ENCODE results near the gene PTAFR.

Gene PTAFR

DNA sequence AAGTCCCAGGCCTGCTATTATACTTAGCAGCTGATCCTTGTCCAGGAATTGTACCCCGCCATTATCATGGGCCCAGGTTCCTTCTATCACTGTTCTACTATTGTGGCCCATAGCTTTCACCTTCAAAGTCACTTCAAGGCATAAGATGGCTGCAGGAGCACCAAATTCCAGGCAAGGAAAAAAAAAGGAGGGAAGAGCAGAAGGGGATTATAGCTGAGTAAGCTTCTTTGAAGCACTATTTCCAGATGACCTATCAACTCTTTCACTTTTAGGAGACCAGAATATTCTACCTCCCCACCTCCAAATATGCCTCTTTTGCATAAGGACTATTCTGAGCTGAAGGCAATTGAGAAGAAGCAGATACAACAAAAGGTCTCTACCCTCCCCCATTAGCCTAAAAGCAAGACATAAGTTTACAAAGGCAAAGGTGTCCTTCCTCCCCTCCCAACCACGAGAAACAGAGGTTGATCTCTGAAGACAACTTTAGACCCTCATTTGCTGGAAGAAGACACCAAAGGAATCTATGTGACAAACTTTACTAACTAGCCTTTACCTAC, 41.8 kb downstream of the PTAFR start:
- H3K79me2 ChIP-seq (ENCODE audit: insufficient read depth, low read depth), result no peaks in the 10 kb centered on the region
- no peaks in the 10 kb centered on the region for H4K20me1 ChIP-seq (ENCODE audit: insufficient read depth)
- TF ChIP-seq, protein P1, sequence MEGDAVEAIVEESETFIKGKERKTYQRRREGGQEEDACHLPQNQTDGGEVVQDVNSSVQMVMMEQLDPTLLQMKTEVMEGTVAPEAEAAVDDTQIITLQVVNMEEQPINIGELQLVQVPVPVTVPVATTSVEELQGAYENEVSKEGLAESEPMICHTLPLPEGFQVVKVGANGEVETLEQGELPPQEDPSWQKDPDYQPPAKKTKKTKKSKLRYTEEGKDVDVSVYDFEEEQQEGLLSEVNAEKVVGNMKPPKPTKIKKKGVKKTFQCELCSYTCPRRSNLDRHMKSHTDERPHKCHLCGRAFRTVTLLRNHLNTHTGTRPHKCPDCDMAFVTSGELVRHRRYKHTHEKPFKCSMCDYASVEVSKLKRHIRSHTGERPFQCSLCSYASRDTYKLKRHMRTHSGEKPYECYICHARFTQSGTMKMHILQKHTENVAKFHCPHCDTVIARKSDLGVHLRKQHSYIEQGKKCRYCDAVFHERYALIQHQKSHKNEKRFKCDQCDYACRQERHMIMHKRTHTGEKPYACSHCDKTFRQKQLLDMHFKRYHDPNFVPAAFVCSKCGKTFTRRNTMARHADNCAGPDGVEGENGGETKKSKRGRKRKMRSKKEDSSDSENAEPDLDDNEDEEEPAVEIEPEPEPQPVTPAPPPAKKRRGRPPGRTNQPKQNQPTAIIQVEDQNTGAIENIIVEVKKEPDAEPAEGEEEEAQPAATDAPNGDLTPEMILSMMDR (conservative IDR thresholded peaks at IDR 0.05; ENCODE audit: low read depth, low read length), result no peak
- no peak overlapping the region for H3K4me3 ChIP-seq (IDR thresholded peaks at IDR 0.05; ENCODE audit: insufficient read depth, low read depth, low read length)
- no peak overlapping the region for H3K27ac ChIP-seq
- H3K4me2 ChIP-seq, result no peak overlapping the region
- peaks cover 9% of the 10 kb centered on the region for H3K4me1 ChIP-seq (ENCODE audit: low read depth, poor library complexity, severe bottlenecking)
- no peak overlapping the region for H2AFZ ChIP-seq (ENCODE audit: low read depth)
- no peak overlapping the region for H3K9ac ChIP-seq
- H3K36me3 ChIP-seq (ENCODE audit: insufficient read depth), result no peaks in the 10 kb centered on the region
- no peaks in the 10 kb centered on the region for H3K27me3 ChIP-seq (ENCODE audit: insufficient read depth, low read depth)

DNA sequence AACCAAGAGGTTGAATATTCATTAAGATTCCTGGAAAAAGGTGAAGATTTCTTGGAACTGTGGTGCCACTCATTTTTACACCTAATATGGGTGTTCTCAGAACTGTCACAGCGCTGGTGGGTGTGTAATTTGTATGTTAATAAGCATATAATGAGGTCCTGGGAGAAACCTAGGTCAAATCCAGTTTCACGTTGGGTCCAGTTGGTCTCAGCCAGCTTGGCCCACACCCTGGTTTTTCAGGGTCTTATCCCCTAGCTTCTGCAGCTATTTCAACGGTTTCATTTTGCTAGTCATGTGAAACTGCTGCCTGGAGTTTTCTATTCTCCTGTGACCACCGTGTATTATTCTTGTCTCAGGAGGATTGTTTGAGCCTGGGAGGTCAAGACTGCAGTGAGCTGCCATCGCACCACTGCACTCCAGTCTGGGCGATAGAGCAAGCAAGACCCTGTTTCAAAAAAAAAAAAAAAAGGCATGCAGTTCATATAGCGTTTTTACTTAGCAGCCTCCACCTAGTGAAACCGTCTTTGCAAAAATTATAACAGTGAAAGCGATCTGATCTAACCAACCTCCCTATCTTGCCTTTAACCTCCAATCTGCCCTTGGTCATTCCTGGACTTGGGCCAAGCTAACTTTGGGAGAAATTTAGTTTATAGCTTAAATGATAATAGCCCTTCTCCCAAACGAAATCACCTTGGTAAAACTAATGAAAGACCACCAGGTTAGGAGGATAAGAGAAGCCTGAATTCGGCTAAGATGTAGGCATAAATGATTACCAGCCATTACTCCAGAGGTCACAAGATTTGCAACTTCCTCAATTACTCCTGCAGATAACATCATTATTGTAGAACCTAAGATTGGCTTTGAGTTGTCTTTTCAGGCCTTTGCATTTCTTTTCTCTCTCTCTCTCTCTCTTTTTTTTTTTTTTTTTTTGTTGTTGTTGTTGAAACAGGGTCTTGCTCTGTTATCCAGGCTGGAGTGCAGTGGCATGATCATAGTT, 44.0 kb downstream of the PTAFR start:
- peaks cover 9% of the 10 kb centered on the region for H3K4me1 ChIP-seq (ENCODE audit: low read depth, poor library complexity, severe bottlenecking)
- TF ChIP-seq, protein P1 (conservative IDR thresholded peaks at IDR 0.05; ENCODE audit: low read depth, low read length), result no peak
- H3K4me2 ChIP-seq, result no peak overlapping the region
- no peak overlapping the region for H3K27ac ChIP-seq
- H3K9ac ChIP-seq, result no peak overlapping the region
- no peaks in the 10 kb centered on the region for H3K79me2 ChIP-seq (ENCODE audit: insufficient read depth, low read depth)
- H3K36me3 ChIP-seq (ENCODE audit: insufficient read depth), result no peaks in the 10 kb centered on the region
- no peaks in the 10 kb centered on the region for H3K27me3 ChIP-seq (ENCODE audit: insufficient read depth, low read depth)
- H2AFZ ChIP-seq (ENCODE audit: low read depth), result no peak overlapping the region
- no peaks in the 10 kb centered on the region for H4K20me1 ChIP-seq (ENCODE audit: insufficient read depth)
- H3K4me3 ChIP-seq (IDR thresholded peaks at IDR 0.05; ENCODE audit: insufficient read depth, low read depth, low read length), result no peak overlapping the region

DNA sequence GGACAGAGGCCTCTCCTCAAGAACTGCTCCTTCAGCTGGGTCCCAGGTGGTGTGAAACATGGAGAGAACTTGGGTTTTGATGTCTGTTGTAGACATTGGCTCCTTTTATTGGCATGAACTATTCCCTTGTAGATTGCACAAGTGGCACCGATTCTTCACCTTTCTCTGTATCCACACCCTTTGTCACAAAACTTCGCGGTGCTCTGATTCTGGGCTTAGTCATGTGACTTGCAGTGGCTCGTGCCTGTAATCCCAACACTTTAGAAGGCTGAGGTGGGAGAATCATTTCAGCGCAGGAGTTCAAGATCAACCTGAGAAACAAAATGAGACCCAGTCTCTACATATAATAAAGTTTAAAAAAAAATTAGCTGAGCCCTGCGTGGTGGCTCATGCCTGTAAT, 45.6 kb downstream of the PTAFR start:
- Histone ChIP-seq H3K36me3 (ENCODE audit: insufficient read depth) (no peaks in the 10 kb centered on the region), H4K20me1 (ENCODE audit: insufficient read depth) (no peaks in the 10 kb centered on the region), H3K4me1 (ENCODE audit: low read depth, poor library complexity, severe bottlenecking) (peaks cover 9% of the 10 kb centered on the region), H3K79me2 (ENCODE audit: insufficient read depth, low read depth) (no peaks in the 10 kb centered on the region), H3K27ac (no peak overlapping the region), H3K9ac (no peak overlapping the region), H3K4me3 (IDR thresholded peaks at IDR 0.05; ENCODE audit: insufficient read depth, low read depth, low read length) (no peak overlapping the region), H3K4me2 (no peak overlapping the region), H3K27me3 (ENCODE audit: insufficient read depth, low read depth) (no peaks in the 10 kb centered on the region), H2AFZ (ENCODE audit: low read depth) (no peak overlapping the region)
- TF ChIP-seq, protein P1 (conservative IDR thresholded peaks at IDR 0.05; ENCODE audit: low read depth, low read length), result no peak

DNA sequence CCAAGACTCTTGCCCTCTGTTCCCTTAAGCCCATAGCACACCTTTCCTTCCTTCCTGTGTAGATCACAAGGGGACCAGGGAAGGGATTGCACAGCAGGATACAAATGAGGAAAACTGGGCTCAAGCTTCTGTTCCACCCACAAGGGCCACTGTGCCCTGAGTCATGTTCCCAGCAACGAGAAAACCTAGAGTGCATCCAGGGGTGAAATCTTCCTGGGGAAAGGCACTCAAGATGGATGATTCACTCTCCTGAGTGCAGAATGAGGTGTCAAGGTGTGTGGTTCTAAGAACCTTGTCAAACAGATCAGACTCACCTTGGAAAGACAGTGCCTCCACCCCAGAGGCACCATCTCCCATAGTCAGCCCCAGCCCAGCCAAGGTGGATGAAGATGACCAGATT, 47.3 kb downstream of the PTAFR start:
- Histone ChIP-seq H3K27ac (no peak overlapping the region), H3K9ac (no peak overlapping the region), H3K4me2 (no peak overlapping the region), H3K79me2 (ENCODE audit: insufficient read depth, low read depth) (no peaks in the 10 kb centered on the region), H2AFZ (ENCODE audit: low read depth) (no peak overlapping the region), H4K20me1 (ENCODE audit: insufficient read depth) (no peaks in the 10 kb centered on the region), H3K4me3 (IDR thresholded peaks at IDR 0.05; ENCODE audit: insufficient read depth, low read depth, low read length) (no peak overlapping the region), H3K36me3 (ENCODE audit: insufficient read depth) (no peaks in the 10 kb centered on the region), H3K27me3 (ENCODE audit: insufficient read depth, low read depth) (no peaks in the 10 kb centered on the region), H3K4me1 (ENCODE audit: low read depth, poor library complexity, severe bottlenecking) (peaks cover 9% of the 10 kb centered on the region)
- TF ChIP-seq, protein P1 (conservative IDR thresholded peaks at IDR 0.05; ENCODE audit: low read depth, low read length), result no peak
